ENCODE results near the gene KIF21A. TPM values are rescaled to one million over a fixed set of nuclear protein-coding genes. Genes with fewer than 3 reads are reported as not detected.

Gene KIF21A
- total and polyA plus RNA-seq, 2 donors (not counting 3 experiments of a cell fraction or from before 2014, with no cell fraction given) = 1.8 to 10.1 TPM

DNA sequence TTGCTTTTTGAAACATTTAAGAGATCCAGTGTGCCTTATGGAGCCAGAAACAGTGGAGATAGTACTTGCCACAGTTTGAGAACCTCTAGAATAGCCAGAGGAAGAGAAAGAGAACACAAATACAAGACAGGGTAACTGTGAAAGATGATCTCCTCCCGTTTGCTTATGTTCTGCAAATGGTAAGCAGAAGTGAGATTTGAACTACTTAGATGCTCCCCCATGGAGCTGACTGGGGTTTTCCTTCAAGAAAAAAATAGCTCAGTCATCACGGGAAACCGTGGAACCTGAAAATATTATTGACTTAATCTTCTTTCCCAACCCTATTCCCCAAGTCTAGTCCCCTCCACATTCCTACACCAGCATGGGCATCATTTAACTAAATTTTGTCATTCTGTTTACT, 87.1 kb downstream of the KIF21A start:
- FAIRE-seq (no peak), DNase-seq (ENCODE audit: low read depth, low spot score) (no peak)
- H3K27me3 ChIP-seq (ENCODE audit: control insufficient read depth in 2 of 2, insufficient read depth in 2 of 2, low read length in 2 of 2) = no peaks in the 10 kb centered on the region
- TF ChIP-seq POLR2AphosphoS5 (IDR thresholded peaks at IDR 0.05; ENCODE audit: insufficient read depth, low read depth, low read length) = no peak
- no peak for TF ChIP-seq JUN (IDR thresholded peaks at IDR 0.05; ENCODE audit: borderline replicate concordance, insufficient read depth, insufficient read length, low read depth)
- no peak for TF ChIP-seq MYC (IDR thresholded peaks at IDR 0.05; ENCODE audit: low read depth, low read length)
- no peak for TF ChIP-seq FOS (IDR thresholded peaks at IDR 0.05; ENCODE audit: borderline replicate concordance, insufficient read depth, low read length)
- TF ChIP-seq GATA2 (IDR thresholded peaks at IDR 0.05; ENCODE audit: insufficient read depth, insufficient read length, low read depth, low read length) = no peak
- no peak for TF ChIP-seq POLR2A (IDR thresholded peaks at IDR 0.05; ENCODE audit: low read depth, low read length)
- no peak for TF ChIP-seq EZH2 (IDR thresholded peaks at IDR 0.05; ENCODE audit: borderline replicate concordance, low read depth, low read length, severe bottlenecking)
- TF ChIP-seq MAX (IDR thresholded peaks at IDR 0.05; ENCODE audit: insufficient read depth, insufficient read length) = no peak
- TF ChIP-seq, protein P1, sequence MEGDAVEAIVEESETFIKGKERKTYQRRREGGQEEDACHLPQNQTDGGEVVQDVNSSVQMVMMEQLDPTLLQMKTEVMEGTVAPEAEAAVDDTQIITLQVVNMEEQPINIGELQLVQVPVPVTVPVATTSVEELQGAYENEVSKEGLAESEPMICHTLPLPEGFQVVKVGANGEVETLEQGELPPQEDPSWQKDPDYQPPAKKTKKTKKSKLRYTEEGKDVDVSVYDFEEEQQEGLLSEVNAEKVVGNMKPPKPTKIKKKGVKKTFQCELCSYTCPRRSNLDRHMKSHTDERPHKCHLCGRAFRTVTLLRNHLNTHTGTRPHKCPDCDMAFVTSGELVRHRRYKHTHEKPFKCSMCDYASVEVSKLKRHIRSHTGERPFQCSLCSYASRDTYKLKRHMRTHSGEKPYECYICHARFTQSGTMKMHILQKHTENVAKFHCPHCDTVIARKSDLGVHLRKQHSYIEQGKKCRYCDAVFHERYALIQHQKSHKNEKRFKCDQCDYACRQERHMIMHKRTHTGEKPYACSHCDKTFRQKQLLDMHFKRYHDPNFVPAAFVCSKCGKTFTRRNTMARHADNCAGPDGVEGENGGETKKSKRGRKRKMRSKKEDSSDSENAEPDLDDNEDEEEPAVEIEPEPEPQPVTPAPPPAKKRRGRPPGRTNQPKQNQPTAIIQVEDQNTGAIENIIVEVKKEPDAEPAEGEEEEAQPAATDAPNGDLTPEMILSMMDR (IDR thresholded peaks at IDR 0.05; ENCODE audit: extremely low read depth in 1 of 2, insufficient read depth in 1 of 2, low read depth in 1 of 2, low read length in 2 of 2) = no peak
- no peak overlapping the region for H3K27ac ChIP-seq (ENCODE audit: insufficient read depth, low read depth, low read length)
- intact Hi-C loops (cut with micrococcal nuclease) = no loop called here
- ChIA-PET CTCF (interaction anchor here (2.4 kb wide), 1 partner anchor 10 kb away, joined by 9 read pairs; no protein-coding TSS in a partner anchor), POLR2A (no interaction called here)
- no peaks in the 10 kb centered on the region for H4K20me1 ChIP-seq (replicated peaks; ENCODE audit: control insufficient read depth, extremely low read depth, insufficient read depth, low read length)
- no peaks in the 10 kb centered on the region for H3K36me3 ChIP-seq (ENCODE audit: control insufficient read depth in 2 of 2, extremely low read depth in 1 of 2, insufficient read depth in 2 of 2, low read length in 2 of 2)
- no peak overlapping the region for H3K4me2 ChIP-seq (ENCODE audit: insufficient read depth, low read length)
- no peaks in the 10 kb centered on the region for H3K4me1 ChIP-seq (ENCODE audit: control insufficient read depth, extremely low read depth, insufficient read depth, low read length)
- H3K9ac ChIP-seq (replicated peaks; ENCODE audit: extremely low read depth, insufficient read depth, low read length) = no peak overlapping the region
- H3K4me3 ChIP-seq (replicated peaks in 1 of 3; ENCODE audit: insufficient read depth in 1 of 3, low read depth in 1 of 3, low read length in 3 of 3) = no peak overlapping the region
- no peaks in the 10 kb centered on the region for H3K9me3 ChIP-seq (replicated peaks; ENCODE audit: control insufficient read depth, insufficient read depth, low read length)
- dilution Hi-C loops (cut with MboI; ENCODE audit: extremely low pct_ligation_motif_present, low sequenced_read_pairs) = no loop called here
- H2AFZ ChIP-seq (ENCODE audit: low read depth, low read length) = no peak overlapping the region
- H3K79me2 ChIP-seq (ENCODE audit: control insufficient read depth, insufficient read depth, low read length) = no peaks in the 10 kb centered on the region
- no TSS peak for BruUV-seq (replicated peaks)
- H3K9me1 ChIP-seq (replicated peaks; ENCODE audit: control insufficient read depth, extremely low read depth, insufficient read depth, low read length) = no peaks in the 10 kb centered on the region

Data from endothelial cell of umbilical vein (primary cell).